SK-N-SH (cell line): ENCODE measurements around the gene ZNF564.

ENCODE experiments used
- CTCF ChIP-seq: fragments of 200-600 bp; sonication (generic); IDR thresholded peaks from 2 replicates; pipeline ENCODE4 v1.6.1; 2017; ENCODE audit warnings: antibody characterized with exemption, mild to moderate bottlenecking, moderate library complexity
- EP300 ChIP-seq, 2 experiments: IDR thresholded peaks; 2 replicates each; pipeline versions ENCODE4 v1.4.0 to v1.6.1; 2012; ENCODE audit warnings: borderline replicate concordance in 1 of 2, low read depth in 1 of 2, low read length in 1 of 2
- EZH2phosphoT487 ChIP-seq: fragments of 200-600 bp; sonication (generic); IDR thresholded peaks from 2 replicates; pipeline ENCODE4 v1.6.1; 2017; ENCODE audit warnings: low read depth, mixed run types, mild to moderate bottlenecking, antibody characterized with exemption, moderate library complexity, borderline replicate concordance
- FOXM1 ChIP-seq: IDR thresholded peaks from 2 replicates; pipeline ENCODE4 v1.4.0; 2012; ENCODE audit warnings: low read depth, mild to moderate bottlenecking
- JUND ChIP-seq: IDR thresholded peaks from 2 replicates; pipeline ENCODE4 v1.4.0; 2012
- MEF2A ChIP-seq: IDR thresholded peaks from 2 replicates; pipeline ENCODE4 v1.4.0; 2012; ENCODE audit warnings: low read depth, borderline replicate concordance
- MXI1 ChIP-seq: IDR thresholded peaks from 2 replicates; pipeline ENCODE4 v1.6.1; 2012; ENCODE audit warnings: mild to moderate bottlenecking, low read depth, low read length, improper control_type of control experiment
- POLR2AphosphoS5 ChIP-seq: IDR thresholded peaks from 2 replicates; pipeline ENCODE4 v1.6.1; 2012; ENCODE audit warnings: low read depth, low read length
- REST ChIP-seq: IDR thresholded peaks from 2 replicates; pipeline ENCODE4 v1.6.1; 2012; ENCODE audit warnings: mild to moderate bottlenecking, low read depth, low read length, moderate library complexity
- RXRA ChIP-seq: IDR thresholded peaks from 2 replicates; pipeline ENCODE4 v1.4.0; 2012; ENCODE audit warnings: low read depth, mild to moderate bottlenecking, borderline replicate concordance
- SMC3 ChIP-seq: IDR thresholded peaks from 2 replicates; pipeline ENCODE4 v1.6.1; 2012; ENCODE audit warnings: low read depth, low read length, improper control_type of control experiment
- USF1 ChIP-seq: IDR thresholded peaks from 2 replicates; pipeline ENCODE4 v1.4.0; 2012; ENCODE audit warnings: low read depth, borderline replicate concordance
- TF ChIP-seq, protein P1 (sequence below): fragments of 150-350 bp; IDR thresholded peaks from 2 replicates; pipeline ENCODE4 v1.6.1; 2017; ENCODE audit warnings: antibody characterized with exemption, low read length, low read depth, borderline replicate concordance

DNA sequence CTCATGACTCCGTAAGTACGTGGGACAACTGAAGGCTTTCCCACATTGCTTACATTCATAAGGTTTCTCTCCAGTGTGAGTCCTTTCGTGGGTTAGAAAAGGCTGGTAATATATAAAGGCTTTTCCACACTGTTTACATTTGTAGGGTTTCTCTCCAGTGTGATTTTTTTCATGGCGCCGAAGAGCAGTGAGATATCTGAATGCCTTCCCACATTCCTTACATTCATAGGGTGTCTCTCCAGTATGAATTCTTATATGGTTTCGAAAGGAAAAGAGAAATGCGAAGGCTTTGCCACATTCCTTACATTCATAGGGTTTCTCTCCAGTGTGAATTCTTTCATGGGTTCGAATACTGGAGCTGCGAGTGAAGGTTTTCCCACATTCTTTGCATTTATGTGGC, 29.8 kb upstream of the ZNF564 start:
- TF ChIP-seq CTCF (no peak), POLR2AphosphoS5 (no peak), FOXM1 (no peak), JUND (no peak), EP300 (IDR thresholded peaks at IDR 0.05; ENCODE audit: borderline replicate concordance in 1 of 2, low read depth in 1 of 2, low read length in 1 of 2) (no peak), MXI1 (no peak), SMC3 (no peak), EZH2phosphoT487 (no peak), RXRA (no peak), MEF2A (no peak), REST (no peak), USF1 (no peak)
- TF ChIP-seq, protein P1, sequence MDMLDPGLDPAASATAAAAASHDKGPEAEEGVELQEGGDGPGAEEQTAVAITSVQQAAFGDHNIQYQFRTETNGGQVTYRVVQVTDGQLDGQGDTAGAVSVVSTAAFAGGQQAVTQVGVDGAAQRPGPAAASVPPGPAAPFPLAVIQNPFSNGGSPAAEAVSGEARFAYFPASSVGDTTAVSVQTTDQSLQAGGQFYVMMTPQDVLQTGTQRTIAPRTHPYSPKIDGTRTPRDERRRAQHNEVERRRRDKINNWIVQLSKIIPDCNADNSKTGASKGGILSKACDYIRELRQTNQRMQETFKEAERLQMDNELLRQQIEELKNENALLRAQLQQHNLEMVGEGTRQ = no peak
